Effector memory CD8-positive, alpha-beta T cell (primary cell): ENCODE results near the gene SPRY4.
"Not testable (repeated sequence)": the region's sequence is repeated elsewhere in the genome, so short reads cannot be mapped to it uniquely, and the experiment has no call there.

Source experiments
- ATAC-seq: fragments of 150-1000 bp; cut with Tn5 transposase; replicated peaks from 2 replicates; pipeline ENCODE4 v1.10.0; 2021; ENCODE audit warnings: mild to moderate bottlenecking, moderate library complexity
- DNase-seq, 3 experiments: peaks; one replicate each; pipeline ENCODE4 v3.0.0; 2021
- H3K27ac Mint-ChIP-seq, 2 donors: one replicate each; pipeline ENCODE4 v1.8.0; 2022; ENCODE audit warnings: mild to moderate bottlenecking in 2 of 2, mixed read lengths in 2 of 2, moderate library complexity in 2 of 2
- H3K27me3 Mint-ChIP-seq, 2 donors: one replicate each; pipeline ENCODE4 v1.8.0; 2022; ENCODE audit warnings: mixed read lengths in 2 of 2
- H3K36me3 Mint-ChIP-seq: one replicate; pipeline ENCODE4 v1.8.0; 2022; ENCODE audit warnings: mild to moderate bottlenecking, moderate library complexity, mixed read lengths; ENCODE audit not compliant: insufficient read depth
- H3K4me1 Mint-ChIP-seq, 2 donors: one replicate each; pipeline ENCODE4 v1.8.0; 2022; ENCODE audit warnings: low read depth in 2 of 2, mixed read lengths in 2 of 2
- H3K4me3 Mint-ChIP-seq, 2 donors: one replicate each; pipeline ENCODE4 v1.8.0; 2022; ENCODE audit warnings: mild to moderate bottlenecking in 2 of 2, mixed read lengths in 2 of 2, moderate library complexity in 2 of 2
- H3K9me3 Mint-ChIP-seq, 2 donors: one replicate each; pipeline ENCODE4 v1.8.0; 2022; ENCODE audit warnings: mixed read lengths in 2 of 2

The SPRY4 gene

DNA sequence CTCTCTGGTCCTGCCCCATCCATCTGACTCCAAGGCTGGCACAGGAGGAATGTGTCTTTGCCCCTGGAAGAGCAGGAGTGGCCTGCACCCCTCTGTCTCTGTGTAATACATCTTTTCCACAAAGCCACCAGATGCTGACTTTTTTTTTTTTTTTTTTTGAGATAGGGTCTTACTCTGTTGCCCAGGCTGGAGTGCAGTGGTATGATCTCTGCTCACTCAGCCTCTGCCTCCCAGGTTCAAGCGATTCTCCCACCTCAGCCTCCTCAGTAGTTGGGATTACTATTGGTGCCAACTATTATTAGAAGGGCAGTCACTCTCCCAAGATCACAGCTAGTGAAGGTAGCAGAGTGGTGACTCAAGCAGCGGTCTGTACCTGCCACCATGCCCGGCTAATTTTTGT is 19.6 kb downstream of the SPRY4 start:
- ATAC-seq (no peak), DNase-seq (no peak)
- Mint-ChIP-seq H3K4me1 (peaks cover 8 to 9% of the 10 kb centered on the region in 2 donors), H3K27ac (no peak overlapping the region), H3K27me3 (peaks cover 17 to 42% of the 10 kb centered on the region in 2 donors), H3K36me3 (no peaks in the 10 kb centered on the region), H3K4me3 (no peak overlapping the region), H3K9me3 (no peaks in the 10 kb centered on the region)

DNA sequence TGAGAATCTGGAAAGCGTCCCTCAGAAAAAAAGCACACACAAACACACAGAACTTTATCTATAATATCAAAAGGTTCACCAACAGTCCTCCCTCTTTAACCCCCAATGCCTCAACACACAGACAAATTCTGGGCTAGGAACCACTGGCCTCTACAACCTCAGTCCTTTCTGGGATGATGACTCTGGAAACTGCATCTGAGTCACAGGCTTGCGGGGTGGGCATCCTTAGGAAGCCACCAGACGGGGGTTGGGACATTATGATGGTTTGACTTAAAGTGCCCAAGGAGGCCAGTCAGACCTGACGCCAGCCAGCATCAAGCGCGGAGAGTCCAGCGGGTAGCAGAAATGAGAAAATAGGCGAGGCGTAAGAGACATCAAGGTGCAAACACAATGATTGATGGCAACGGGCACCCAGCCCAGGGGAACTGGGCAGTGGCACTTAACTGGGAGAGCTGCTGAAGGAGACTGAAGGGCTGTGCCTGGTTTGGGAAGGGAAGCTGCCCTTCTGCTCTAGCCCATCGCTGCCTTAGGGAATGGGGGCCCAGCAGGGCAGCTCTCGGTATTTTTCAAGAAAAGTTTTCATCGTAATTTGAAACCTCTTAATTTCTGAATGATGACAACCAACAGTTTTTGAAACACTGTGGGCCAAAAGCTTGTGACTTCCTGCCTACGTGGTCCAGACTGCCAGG is 20.7 kb downstream of the SPRY4 start:
- ATAC-seq (no peak), DNase-seq (no peak)
- Mint-ChIP-seq H3K36me3 (no peaks in the 10 kb centered on the region), H3K9me3 (no peaks in the 10 kb centered on the region), H3K4me1 (peaks cover 8 to 9% of the 10 kb centered on the region in 2 donors), H3K27me3 (peaks cover 6 to 31% of the 10 kb centered on the region in 2 donors), H3K27ac (no peak overlapping the region), H3K4me3 (no peak overlapping the region)

DNA sequence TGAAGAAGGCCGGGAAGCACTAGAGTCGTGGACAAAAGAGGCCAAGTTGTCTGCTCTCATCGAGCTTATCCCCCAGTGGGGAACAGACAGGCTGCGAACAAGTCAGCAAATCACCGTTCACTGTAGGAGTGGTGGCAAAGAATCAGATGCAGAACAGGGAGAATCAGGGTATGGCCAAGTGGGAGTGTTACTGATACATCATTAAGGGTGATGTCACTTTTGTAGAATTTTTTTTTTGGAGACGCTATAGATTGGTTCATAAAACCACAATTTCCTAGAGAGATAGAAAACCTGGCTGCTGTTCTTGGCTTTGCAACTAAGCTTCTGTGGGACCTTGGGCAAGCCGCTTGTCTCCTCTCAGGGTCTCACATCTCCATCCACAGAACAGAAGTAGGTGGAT is 21.3 kb downstream of the SPRY4 start:
- no peak overlapping the region for H3K27ac Mint-ChIP-seq
- H3K27me3 Mint-ChIP-seq, result peaks cover 12 to 29% of the 10 kb centered on the region in 2 donors
- DNase-seq, result no peak
- peaks cover 8 to 9% of the 10 kb centered on the region in 2 donors for H3K4me1 Mint-ChIP-seq
- H3K4me3 Mint-ChIP-seq, result no peak overlapping the region
- ATAC-seq, result no peak
- H3K36me3 Mint-ChIP-seq, result no peaks in the 10 kb centered on the region
- H3K9me3 Mint-ChIP-seq, result no peaks in the 10 kb centered on the region

GRCh38 chr5:142301540-142301939 is 23.3 kb downstream of the SPRY4 start:
- DNase-seq, result no peak

DNA sequence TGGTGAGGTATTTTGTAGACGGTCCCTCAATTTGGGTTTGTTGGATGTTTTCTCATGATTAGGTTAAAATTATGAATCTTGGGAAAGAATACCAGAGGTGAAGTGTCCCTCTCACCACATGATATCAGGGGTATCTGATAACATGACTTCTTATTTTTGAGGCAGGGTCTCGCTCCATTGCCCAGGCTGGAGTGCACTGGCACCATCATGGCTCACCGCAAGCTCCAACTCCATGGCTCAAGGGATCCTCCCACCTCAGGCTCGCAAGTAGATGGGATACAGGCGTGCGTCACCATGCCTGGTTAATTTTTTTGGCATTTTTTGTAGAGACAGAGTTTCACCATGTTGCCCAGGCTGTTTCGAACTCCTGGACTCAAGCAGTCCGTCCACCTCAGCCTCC is 24.1 kb downstream of the SPRY4 start:
- ATAC-seq (no peak), DNase-seq (no peak)
- H3K4me1 Mint-ChIP-seq, result peaks cover 8 to 9% of the 10 kb centered on the region in 2 donors
- no peaks in the 10 kb centered on the region for H3K36me3 Mint-ChIP-seq
- no peak overlapping the region for H3K27ac Mint-ChIP-seq
- no peaks in the 10 kb centered on the region for H3K9me3 Mint-ChIP-seq
- H3K4me3 Mint-ChIP-seq, result no peak overlapping the region
- H3K27me3 Mint-ChIP-seq, result peaks cover 15 to 23% of the 10 kb centered on the region in 2 donors

More at GRCh38 chr5:142301540-142301939, 23.3 kb downstream of the SPRY4 start:
- no peak overlapping the region for H3K27ac Mint-ChIP-seq
- no peak overlapping the region for H3K4me3 Mint-ChIP-seq
- H3K4me1 Mint-ChIP-seq, result peaks cover 8 to 9% of the 10 kb centered on the region in 2 donors
- H3K9me3 Mint-ChIP-seq, result no peaks in the 10 kb centered on the region
- no peak for ATAC-seq
- H3K36me3 Mint-ChIP-seq, result no peaks in the 10 kb centered on the region
- H3K27me3 Mint-ChIP-seq, result peaks cover 15 to 20% of the 10 kb centered on the region in 2 donors

- DNase-seq (no peak), ATAC-seq (no peak)
- Mint-ChIP-seq H3K9me3 (no peaks in the 10 kb centered on the region), H3K27ac (no peak overlapping the region), H3K36me3 (no peaks in the 10 kb centered on the region), H3K4me1 (peaks cover 8 to 9% of the 10 kb centered on the region in 2 donors), H3K27me3 (peaks cover 25% of the 10 kb centered on the region in 2 donors), H3K4me3 (no peak overlapping the region)
These were observed 26.0 kb downstream of the SPRY4 start for GRCh38 chr5:142298789-142299188.

GRCh38 chr5:142297786-142298185 is 27.0 kb downstream of the SPRY4 start:
- H3K4me3 Mint-ChIP-seq, H3K27ac Mint-ChIP-seq, H3K36me3 Mint-ChIP-seq, DNase-seq, ATAC-seq, H3K4me1 Mint-ChIP-seq, H3K9me3 Mint-ChIP-seq: not testable (repeated sequence)
- peaks cover 25 to 32% of the 10 kb centered on the region in 2 donors for H3K27me3 Mint-ChIP-seq

- Mint-ChIP-seq H3K36me3 (no peaks in the 10 kb centered on the region), H3K4me1 (peaks cover 8 to 9% of the 10 kb centered on the region in 2 donors), H3K27ac (no peak overlapping the region), H3K4me3 (no peak overlapping the region), H3K27me3 (peaks cover 25 to 32% of the 10 kb centered on the region in 2 donors), H3K9me3 (no peaks in the 10 kb centered on the region)
- DNase-seq, result no peak
- no peak for ATAC-seq
These were observed 27.9 kb downstream of the SPRY4 start for GRCh38 chr5:142296914-142297417.

- Mint-ChIP-seq H3K27ac (no peak overlapping the region), H3K27me3 (peaks cover 25 to 32% of the 10 kb centered on the region in 2 donors), H3K4me3 (no peak overlapping the region), H3K9me3 (no peaks in the 10 kb centered on the region), H3K4me1 (peaks cover 2 to 3% of the 10 kb centered on the region in 2 donors), H3K36me3 (no peaks in the 10 kb centered on the region)
- ATAC-seq, result no peak
- no peak for DNase-seq
These were observed 28.6 kb downstream of the SPRY4 start for GRCh38 chr5:142295960-142296860.

- no peaks in the 10 kb centered on the region for H3K9me3 Mint-ChIP-seq
- ATAC-seq (no peak), DNase-seq (no peak)
- no peak overlapping the region for H3K27ac Mint-ChIP-seq
- H3K36me3 Mint-ChIP-seq, result no peaks in the 10 kb centered on the region
- H3K4me1 Mint-ChIP-seq, result no peaks in the 10 kb centered on the region
- H3K4me3 Mint-ChIP-seq, result no peak overlapping the region
- H3K27me3 Mint-ChIP-seq, result peaks cover 25 to 32% of the 10 kb centered on the region in 2 donors
These were observed 29.6 kb downstream of the SPRY4 start for GRCh38 chr5:142295084-142295758.

- Mint-ChIP-seq H3K27me3 (peaks cover 25 to 26% of the 10 kb centered on the region in 2 donors), H3K9me3 (no peaks in the 10 kb centered on the region), H3K4me1 (peaks cover 0 to under 1% of the 10 kb centered on the region in 2 donors), H3K4me3 (no peak overlapping the region), H3K36me3 (no peaks in the 10 kb centered on the region), H3K27ac (peak overlapping the region in 1 of 2 donors; percentile 29)
- ATAC-seq (no peak), DNase-seq (no peak)
These were observed 31.3 kb downstream of the SPRY4 start for GRCh38 chr5:142293486-142293885.

DNA sequence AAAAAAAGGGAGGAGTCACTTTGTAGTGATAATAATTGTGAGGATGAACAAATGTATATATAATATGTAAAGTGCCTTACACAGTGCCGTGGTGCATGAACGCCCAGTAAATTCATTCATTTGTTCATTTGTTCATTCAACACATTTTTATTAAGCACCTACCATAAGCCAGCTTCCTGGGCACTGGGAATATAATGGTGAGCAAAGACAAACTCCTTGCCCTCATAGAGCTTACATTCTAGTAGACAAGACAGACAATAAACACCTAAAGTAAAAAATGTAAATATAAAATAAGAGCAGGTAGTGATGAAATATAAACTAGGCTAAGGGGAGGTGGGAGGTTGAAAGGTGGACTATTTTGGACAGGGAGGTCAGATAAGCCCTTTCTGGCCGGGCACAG is 32.0 kb downstream of the SPRY4 start:
- H3K4me1 Mint-ChIP-seq, result peaks cover 0 to 7% of the 10 kb centered on the region in 2 donors
- no peak overlapping the region for H3K4me3 Mint-ChIP-seq
- H3K27ac Mint-ChIP-seq, result peak overlapping the region in 1 of 2 donors; percentile 29
- no peaks in the 10 kb centered on the region for H3K9me3 Mint-ChIP-seq
- H3K36me3 Mint-ChIP-seq, result no peaks in the 10 kb centered on the region
- peaks cover 25 to 26% of the 10 kb centered on the region in 2 donors for H3K27me3 Mint-ChIP-seq
- ATAC-seq, result no peak
- no peak for DNase-seq

GRCh38 chr5:142292249-142292648 is 32.6 kb downstream of the SPRY4 start:
- no peaks in the 10 kb centered on the region for H3K36me3 Mint-ChIP-seq
- DNase-seq (no peak), ATAC-seq (no peak)
- peaks cover 25 to 26% of the 10 kb centered on the region in 2 donors for H3K27me3 Mint-ChIP-seq
- no peak overlapping the region for H3K27ac Mint-ChIP-seq
- no peaks in the 10 kb centered on the region for H3K9me3 Mint-ChIP-seq
- H3K4me3 Mint-ChIP-seq, result no peak overlapping the region
- peaks cover 5 to 12% of the 10 kb centered on the region in 2 donors for H3K4me1 Mint-ChIP-seq
